GM12801 (cell line): ENCODE results near the gene PKDCC.

Source experiments
- TF ChIP-seq, protein P1 (sequence below): IDR thresholded peaks from one replicate; pipeline ENCODE4 v1.5.1; 2011; ENCODE audit warnings: control low read depth; ENCODE audit not compliant: insufficient read length; ENCODE audit errors: extremely low read depth

PKDCC gene

DNA sequence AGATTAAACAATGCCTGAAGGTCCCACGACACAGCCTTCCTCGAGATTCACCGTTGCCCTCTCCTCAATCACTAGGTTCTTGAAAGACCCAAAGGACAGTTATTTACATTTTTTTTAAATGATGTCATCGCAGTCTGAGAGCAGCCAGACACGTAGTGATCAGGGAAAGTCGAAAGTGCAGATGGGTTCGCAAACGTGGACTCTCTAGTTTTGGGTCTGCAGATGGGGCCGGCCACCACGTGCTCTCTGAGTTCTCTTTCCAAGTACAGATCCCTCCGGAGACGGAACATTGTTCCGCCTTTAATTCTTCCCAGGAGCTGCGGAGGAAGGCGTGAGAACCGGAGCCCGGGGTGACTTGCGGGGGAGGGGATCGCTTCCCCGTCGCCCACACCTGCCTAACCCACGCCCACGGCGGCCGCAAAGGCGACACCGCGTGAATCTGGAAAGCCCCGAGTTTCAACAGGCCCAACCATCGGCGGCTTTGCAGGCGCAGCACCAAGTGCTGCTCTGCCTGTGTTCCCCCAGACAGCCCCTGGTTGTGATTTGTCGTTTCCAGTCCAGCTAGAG is 54.3 kb downstream of the PKDCC start:
- TF ChIP-seq, protein P1, sequence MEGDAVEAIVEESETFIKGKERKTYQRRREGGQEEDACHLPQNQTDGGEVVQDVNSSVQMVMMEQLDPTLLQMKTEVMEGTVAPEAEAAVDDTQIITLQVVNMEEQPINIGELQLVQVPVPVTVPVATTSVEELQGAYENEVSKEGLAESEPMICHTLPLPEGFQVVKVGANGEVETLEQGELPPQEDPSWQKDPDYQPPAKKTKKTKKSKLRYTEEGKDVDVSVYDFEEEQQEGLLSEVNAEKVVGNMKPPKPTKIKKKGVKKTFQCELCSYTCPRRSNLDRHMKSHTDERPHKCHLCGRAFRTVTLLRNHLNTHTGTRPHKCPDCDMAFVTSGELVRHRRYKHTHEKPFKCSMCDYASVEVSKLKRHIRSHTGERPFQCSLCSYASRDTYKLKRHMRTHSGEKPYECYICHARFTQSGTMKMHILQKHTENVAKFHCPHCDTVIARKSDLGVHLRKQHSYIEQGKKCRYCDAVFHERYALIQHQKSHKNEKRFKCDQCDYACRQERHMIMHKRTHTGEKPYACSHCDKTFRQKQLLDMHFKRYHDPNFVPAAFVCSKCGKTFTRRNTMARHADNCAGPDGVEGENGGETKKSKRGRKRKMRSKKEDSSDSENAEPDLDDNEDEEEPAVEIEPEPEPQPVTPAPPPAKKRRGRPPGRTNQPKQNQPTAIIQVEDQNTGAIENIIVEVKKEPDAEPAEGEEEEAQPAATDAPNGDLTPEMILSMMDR, result no peak

DNA sequence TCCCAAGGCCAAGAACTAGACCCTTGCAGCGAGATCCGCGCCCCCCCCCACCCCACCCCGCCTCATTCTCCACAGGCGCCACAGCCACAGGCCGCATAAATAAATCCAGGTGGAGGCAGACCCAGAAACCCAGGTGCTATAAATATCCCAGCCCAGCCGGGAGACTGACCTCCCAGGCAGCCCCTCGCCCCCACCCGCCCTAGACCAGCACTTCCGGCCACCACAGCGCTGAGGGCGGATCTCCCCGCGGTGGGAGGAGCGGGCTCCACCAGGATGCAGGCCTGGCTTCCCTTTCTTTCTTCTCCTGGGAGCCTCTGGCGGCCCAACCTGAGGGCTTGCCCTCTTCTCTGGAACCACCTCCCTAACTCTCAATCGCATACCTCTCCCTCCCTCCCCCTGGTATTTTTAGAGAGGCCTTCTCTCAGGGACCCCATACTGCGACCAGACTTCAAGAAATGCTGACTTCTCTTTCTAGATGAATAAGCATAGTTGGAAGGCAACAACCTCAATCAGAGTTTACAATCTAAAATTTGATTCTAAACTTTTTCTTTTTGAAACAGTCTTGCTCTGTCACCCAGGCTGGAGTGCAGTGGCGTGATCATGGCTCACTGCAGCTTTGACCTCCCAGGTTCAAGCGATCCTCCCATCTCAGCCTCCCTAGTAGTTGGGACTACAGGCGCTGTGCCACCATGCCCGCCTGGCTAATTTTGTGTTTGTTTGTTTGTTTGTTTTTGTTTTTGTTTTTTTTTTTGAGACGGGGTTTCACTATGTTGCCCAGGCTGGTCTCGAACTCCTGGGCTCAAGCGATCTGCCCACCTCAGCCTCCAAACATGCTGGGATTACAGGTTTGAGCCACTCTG is 55.0 kb downstream of the PKDCC start:
- TF ChIP-seq, protein P1, result no peak

DNA sequence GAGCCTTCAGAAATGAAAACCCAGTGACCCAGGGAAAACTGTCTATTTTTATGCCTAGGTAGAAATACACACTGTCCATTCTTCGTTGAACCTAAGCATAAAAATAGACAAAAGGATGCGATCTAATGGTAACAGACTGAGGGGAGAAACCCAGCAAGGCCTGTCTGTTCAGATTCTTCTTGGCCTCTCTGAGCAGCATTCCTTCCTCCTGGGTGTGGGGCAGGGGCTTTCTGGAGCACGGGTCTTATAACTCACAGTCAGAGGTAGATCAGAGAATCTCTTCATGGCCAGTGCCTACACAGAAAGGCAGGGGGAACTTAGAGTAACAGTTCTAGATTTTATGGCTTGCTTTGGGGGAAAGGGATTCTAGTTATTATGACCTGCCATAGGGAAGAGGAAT is 56.0 kb downstream of the PKDCC start:
- TF ChIP-seq, protein P1, result no peak

DNA sequence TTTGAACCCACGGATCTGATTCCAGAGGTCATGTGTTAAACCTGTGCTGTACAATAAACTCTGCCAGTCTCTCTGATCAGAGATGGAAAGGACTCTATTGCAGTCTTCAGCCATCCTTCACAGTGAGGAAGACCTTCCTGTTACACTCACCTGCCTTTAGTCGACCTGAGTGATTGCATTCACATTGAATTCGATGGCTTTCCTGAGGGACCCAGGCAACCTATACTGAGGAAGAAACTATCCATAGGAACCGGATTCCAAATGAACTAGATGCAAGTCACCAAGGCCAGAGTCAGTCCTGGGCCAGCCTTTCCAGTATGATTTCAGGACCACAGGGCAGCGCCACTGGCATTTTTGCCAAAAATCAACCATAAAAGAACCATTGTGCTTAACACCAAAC is 56.8 kb downstream of the PKDCC start:
- TF ChIP-seq, protein P1, result no peak

DNA sequence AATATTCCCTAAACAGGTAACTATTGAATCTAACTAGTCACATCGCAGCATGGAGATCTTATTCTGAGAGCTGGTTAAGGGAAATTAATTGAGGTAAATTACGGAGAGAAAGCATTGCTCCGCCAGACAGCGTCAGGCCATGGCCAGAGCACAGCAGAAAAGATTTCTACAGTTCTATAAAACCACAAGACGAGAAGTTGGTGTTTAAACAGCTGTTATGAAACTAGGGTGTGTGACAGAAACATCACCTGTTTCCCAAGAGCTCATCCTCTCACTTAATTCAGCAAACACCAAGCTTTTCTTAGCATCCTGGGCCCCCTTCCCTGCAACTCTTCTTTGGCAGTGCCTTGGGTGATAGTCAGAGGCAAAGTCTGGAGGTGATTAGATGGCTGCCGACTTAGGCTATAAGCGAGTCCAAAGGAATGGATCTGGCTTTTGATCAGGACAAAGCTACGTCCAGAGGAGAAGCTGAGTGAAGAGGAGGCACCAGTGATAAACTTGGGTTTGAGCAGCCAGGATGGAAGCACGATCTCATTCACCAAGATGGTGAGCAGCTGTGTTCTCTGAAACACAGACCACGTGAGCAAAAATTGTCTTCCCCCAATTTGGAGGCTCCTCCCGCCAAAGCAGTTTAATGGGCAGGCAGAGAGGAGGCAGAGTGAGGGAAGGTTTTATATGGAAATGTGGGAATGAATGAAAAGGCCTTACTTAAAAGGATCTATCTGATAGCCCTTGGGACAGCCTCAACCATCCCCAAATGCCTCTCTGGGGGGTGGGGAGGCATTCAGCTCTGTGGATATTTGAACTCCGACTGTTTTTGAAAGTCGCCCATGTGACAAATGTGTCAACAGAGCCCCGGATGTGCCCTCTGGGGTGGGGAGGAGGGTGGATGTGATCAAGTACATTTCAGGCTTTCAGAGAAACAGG is 57.8 kb downstream of the PKDCC start:
- TF ChIP-seq, protein P1, result no peak

DNA sequence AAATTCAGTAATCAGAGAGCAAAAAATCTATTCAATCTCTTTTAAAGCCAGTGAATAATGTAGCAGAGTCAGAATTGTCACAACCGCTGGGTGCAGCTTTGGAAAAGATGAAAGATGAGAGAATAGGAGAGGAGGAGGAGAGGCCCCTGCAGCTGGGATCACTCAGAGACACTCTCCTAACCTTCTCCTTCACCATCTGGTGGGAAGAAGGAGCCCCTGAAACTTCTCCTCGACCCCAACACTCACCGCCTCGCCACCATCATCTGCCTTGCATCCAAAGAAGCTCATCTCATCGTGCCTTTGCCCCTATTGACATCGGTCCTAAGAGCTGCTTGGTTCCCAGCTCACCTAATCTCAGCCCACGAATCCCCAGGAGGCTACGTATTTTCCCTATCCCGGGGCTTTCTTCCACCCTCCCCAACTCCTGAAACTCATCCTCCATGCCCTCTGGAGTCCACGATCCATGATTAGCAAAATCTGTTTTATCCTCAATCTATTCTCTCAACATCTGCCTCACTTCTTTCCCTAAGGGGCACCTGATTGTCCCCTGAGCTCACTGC is 58.5 kb downstream of the PKDCC start:
- TF ChIP-seq, protein P1, result no peak
